Bronchial epithelial cell (primary cell): ENCODE measurements around the gene RALA. TPM values are rescaled to one million over a fixed set of nuclear protein-coding genes. Genes with fewer than 3 reads are reported as not detected.

Experiments
- DNase-seq: peaks from one replicate; pipeline ENCODE4 v3.0.0-alpha.2; 2010; ENCODE audit warnings: low read depth
- FAIRE-seq: peaks from 2 replicates; lab custom pipeline; 2011; peaks lifted over from hg19 to GRCh38; lab: Jason Lieb, UNC
- H3K27me3 ChIP-seq: 2 replicates; pipeline ENCODE4 v1.5.1; 2011; ENCODE audit warnings: low read length; ENCODE audit not compliant: control insufficient read depth, insufficient read depth
- H3K36me3 ChIP-seq: 2 replicates; pipeline ENCODE4 v1.5.1; 2011; ENCODE audit warnings: low read length; ENCODE audit not compliant: control insufficient read depth, insufficient read depth
- H3K4me3 ChIP-seq: 2 replicates; pipeline ENCODE4 v1.5.1; 2011; ENCODE audit warnings: mild to moderate bottlenecking, low read depth, low read length, control low read depth
- CTCF ChIP-seq: IDR thresholded peaks from 2 replicates; pipeline ENCODE4 v1.5.1; 2011; ENCODE audit warnings: mild to moderate bottlenecking, moderate library complexity, low read length, control low read depth, inconsistent platforms; ENCODE audit not compliant: insufficient read depth, severe bottlenecking
- total RNA-seq: library from RNA; depleted of rRNA; stranded (reverse); fragments of >200 nt; gene quantifications from 2 replicates; pipeline ENCODE4 v1.2.1, GENCODE V29; 2014

The RALA gene, protein sequence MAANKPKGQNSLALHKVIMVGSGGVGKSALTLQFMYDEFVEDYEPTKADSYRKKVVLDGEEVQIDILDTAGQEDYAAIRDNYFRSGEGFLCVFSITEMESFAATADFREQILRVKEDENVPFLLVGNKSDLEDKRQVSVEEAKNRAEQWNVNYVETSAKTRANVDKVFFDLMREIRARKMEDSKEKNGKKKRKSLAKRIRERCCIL
- total RNA-seq, result 15.3 and 22.4 TPM in 2 replicates

- no peak for FAIRE-seq
Measured at GRCh38 chr7:39623047-39623731, at the start of gene RALA. TSS of gene RALA (plus strand) at chr7:39623572. CDS start at chr7:39686668, 63,096 bp downstream.

GRCh38 chr7:39574673-39575349, 48.6 kb upstream of the RALA start:
- H3K4me3 ChIP-seq, result no peak overlapping the region
- no peaks in the 10 kb centered on the region for H3K36me3 ChIP-seq
- no peak for TF ChIP-seq CTCF
- FAIRE-seq, result no peak
- no peaks in the 10 kb centered on the region for H3K27me3 ChIP-seq
- DNase-seq, result no peak

More at GRCh38 chr7:39623047-39623731, at the start of gene RALA:
- no peak for TF ChIP-seq CTCF
- H3K4me3 ChIP-seq, result peak within 1 kb of the TSS; percentile 89
- DNase-seq, result peak; percentile 77
- H3K36me3 ChIP-seq, result no peaks in the 10 kb centered on the region
- no peaks in the 10 kb centered on the region for H3K27me3 ChIP-seq

DNA sequence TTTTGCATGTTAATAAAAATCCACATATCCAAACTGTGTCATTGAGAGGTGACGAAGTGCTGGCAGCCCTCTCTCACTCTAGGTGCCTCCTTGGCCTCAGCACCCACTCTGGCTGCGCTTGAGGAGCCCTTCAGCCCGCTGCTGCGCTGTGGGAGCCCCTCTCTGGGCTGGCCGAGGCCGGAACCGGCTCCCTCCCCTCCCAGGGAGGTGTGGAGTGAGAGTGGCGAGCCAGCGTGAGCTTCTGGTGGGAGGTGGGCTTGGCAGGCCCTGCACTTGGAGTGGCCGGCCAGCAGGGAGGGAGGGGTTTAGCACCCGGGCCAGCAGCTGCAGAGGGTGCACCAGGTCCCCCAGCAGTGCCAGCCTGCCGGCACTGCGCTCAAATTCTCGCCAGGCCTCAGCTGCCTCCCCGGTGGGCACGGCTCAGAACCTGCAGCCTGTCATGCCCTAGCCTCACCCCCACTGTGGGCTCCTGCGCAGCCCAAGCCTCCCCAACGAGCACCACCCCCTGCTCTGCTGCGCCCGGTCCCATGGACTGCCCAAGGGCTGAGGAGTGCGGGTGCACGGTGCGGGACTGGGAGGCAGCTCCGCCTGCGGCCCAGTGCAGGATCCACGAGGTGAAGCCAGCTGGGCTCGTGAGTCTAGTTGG, 46.0 kb upstream of the RALA start:
- FAIRE-seq (no peak), DNase-seq (no peak)
- no peak for TF ChIP-seq CTCF
- H3K27me3 ChIP-seq, result no peaks in the 10 kb centered on the region
- H3K36me3 ChIP-seq, result no peaks in the 10 kb centered on the region
- H3K4me3 ChIP-seq, result no peak overlapping the region

DNA sequence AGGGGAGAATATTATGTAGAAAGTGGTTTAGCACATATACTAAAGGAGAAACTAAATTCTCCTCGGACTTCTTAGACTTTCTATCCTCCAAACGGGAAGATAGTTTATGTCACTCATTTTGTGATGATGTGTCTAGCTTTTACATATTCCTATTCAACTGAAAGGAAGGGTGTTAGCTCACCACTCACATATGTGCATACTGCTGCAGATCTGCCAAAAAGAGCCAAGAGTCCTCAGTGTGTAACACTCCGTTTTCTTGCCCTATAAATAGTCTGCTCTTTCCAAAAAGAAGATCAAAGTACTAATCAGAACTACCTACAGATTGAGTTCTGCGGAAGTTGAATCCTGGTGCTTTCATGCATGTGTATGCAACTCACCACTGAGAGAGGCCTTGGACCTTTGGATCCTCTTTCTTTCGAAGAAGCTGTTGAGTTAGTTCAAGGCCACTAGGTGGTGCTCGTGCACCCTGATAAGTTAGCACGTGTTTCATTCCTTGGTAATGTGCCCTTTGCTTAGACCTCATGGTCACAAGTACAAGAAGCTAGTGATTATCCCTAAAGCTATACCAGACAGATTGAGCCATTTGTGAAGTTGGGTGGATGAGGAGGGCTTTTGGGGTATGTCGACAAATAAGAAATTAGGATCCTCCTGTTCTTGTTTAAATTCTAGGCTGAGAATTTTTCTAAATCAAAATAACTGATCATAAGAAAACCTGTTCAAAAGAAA, 43.1 kb upstream of the RALA start:
- FAIRE-seq, result no peak
- peak; percentile 78 for TF ChIP-seq CTCF
- peak; percentile 86 for DNase-seq
- Histone ChIP-seq H3K36me3 (no peaks in the 10 kb centered on the region), H3K27me3 (no peaks in the 10 kb centered on the region), H3K4me3 (no peak overlapping the region)

- DNase-seq (no peak), FAIRE-seq (no peak)
- no peak for TF ChIP-seq CTCF
- no peaks in the 10 kb centered on the region for H3K36me3 ChIP-seq
- H3K27me3 ChIP-seq, result no peaks in the 10 kb centered on the region
- H3K4me3 ChIP-seq, result no peak overlapping the region
Measured at GRCh38 chr7:39582536-39582935, 40.8 kb upstream of the RALA start.
